ENCODE results near the gene AOC2. TPM values are rescaled to one million over a fixed set of nuclear protein-coding genes. Genes with fewer than 3 reads are reported as not detected.

The AOC2 gene
- total RNA-seq = 0.12 and 0.17 TPM in 2 replicates

GRCh38 chr17:42844271-42844670 lies at the start of gene AOC2:
TSS of gene AOC2 (plus strand) at chr17:42844580. CDS start at chr17:42844627, 47 bp downstream.

GRCh38 chr17:42798383-42799380 lies 45.7 kb upstream of the AOC2 start, which contains the start of the genes CNTD1 and COA3:
TSS of gene CNTD1 (plus strand) at chr17:42798861. CDS start at chr17:42799068, 207 bp downstream.
TSS of gene COA3 (minus strand) at chr17:42798704. CDS start at chr17:42798681, 23 bp downstream.

GRCh38 chr17:42832934-42833766 lies 11.2 kb upstream of the AOC2 start, which contains the start of gene PSME3:
TSS of gene PSME3 (plus strand) at chr17:42833397. CDS start at chr17:42833632, 235 bp downstream.

GRCh38 chr17:42850954-42851353 lies 6.6 kb downstream of the AOC2 start, which contains the start of gene AOC3:
TSS of gene AOC3 (plus strand) at chr17:42851199. CDS start at chr17:42851344, 145 bp downstream.

Other genes with a start within 250 kb of the AOC2 start
- 38.4 and 42.7 TPM in 2 replicates for gene RETREG3, start 235.2 kb upstream of the AOC2 start, total RNA-seq
- 21.0 and 35.8 TPM in 2 replicates for gene TUBG1, start 234.9 kb upstream of the AOC2 start, total RNA-seq
- 17.1 and 17.2 TPM in 2 replicates for gene TUBG2, start 185.3 kb upstream of the AOC2 start, total RNA-seq
- gene PLEKHH3, start 167.6 kb upstream of the AOC2 start, total RNA-seq = 40.7 and 42.5 TPM in 2 replicates
- 2.8 and 3.4 TPM in 2 replicates for gene CCR10, start 162.7 kb upstream of the AOC2 start, total RNA-seq
- gene CNTNAP1, start 162.0 kb upstream of the AOC2 start, total RNA-seq = 32.9 and 37.9 TPM in 2 replicates
- 11.3 TPM in 2 replicates for gene EZH1, start 99.5 kb upstream of the AOC2 start, total RNA-seq
- gene RAMP2, start 83.4 kb upstream of the AOC2 start, total RNA-seq = 5.3 and 6.3 TPM in 2 replicates
- 68.3 and 71.2 TPM in 2 replicates for gene VPS25, start 71.1 kb upstream of the AOC2 start, total RNA-seq
- 2.0 and 3.9 TPM in 2 replicates for gene WNK4, start 64.0 kb upstream of the AOC2 start, total RNA-seq
- 49.3 and 60.7 TPM in 2 replicates for gene COA3, start 45.9 kb upstream of the AOC2 start, total RNA-seq
- not detected in 2 replicates for gene CNTD1, start 45.7 kb upstream of the AOC2 start, total RNA-seq
- gene BECN1, start 20.3 kb upstream of the AOC2 start, total RNA-seq = 64.2 and 73.5 TPM in 2 replicates
- gene PSME3, start 11.2 kb upstream of the AOC2 start, total RNA-seq = 39.0 and 73.8 TPM in 2 replicates
- gene AOC3, start 6.6 kb downstream of the AOC2 start, total RNA-seq = 2.3 and 2.6 TPM in 2 replicates
- gene G6PC1, start 56.2 kb downstream of the AOC2 start, total RNA-seq = not detected in 2 replicates
- 20.9 and 31.9 TPM in 2 replicates for gene AARSD1, start 119.9 kb downstream of the AOC2 start, total RNA-seq
- gene PTGES3L, start 135.5 kb downstream of the AOC2 start, total RNA-seq = 0.12 TPM in 1 of 2 replicates, not detected in the other
- 7.7 and 11.3 TPM in 2 replicates for gene RUNDC1, start 136.0 kb downstream of the AOC2 start, total RNA-seq
- 1,871 and 2,562 TPM in 2 replicates for gene RPL27, start 153.8 kb downstream of the AOC2 start, total RNA-seq
- 28.4 and 55.8 TPM in 2 replicates for gene IFI35, start 162.2 kb downstream of the AOC2 start, total RNA-seq
- 346 and 498 TPM in 2 replicates for gene VAT1, start 177.8 kb downstream of the AOC2 start, total RNA-seq
- 0.26 and 0.35 TPM in 2 replicates for gene RND2, start 180.7 kb downstream of the AOC2 start, total RNA-seq

All from pericardium fibroblast (primary cell).